ENCODE data around the gene LCN1.
"Not testable (repeated sequence)": the region's sequence is repeated elsewhere in the genome, so short reads cannot be mapped to it uniquely, and the experiment has no call there.

The LCN1 gene

GRCh38 chr9:135549478-135550343 is 28.5 kb downstream of the LCN1 start:
- not testable (repeated sequence) for DNase-seq

GRCh38 chr9:135550344-135550918 is 29.2 kb downstream of the LCN1 start:
- DNase-seq = no peak

GRCh38 chr9:135551031-135551430 is 29.8 kb downstream of the LCN1 start:
- no peak for DNase-seq

GRCh38 chr9:135551456-135551855 is 30.2 kb downstream of the LCN1 start:
- DNase-seq = no peak

GRCh38 chr9:135552021-135552697 is 30.9 kb downstream of the LCN1 start:
- no peak for DNase-seq

GRCh38 chr9:135552698-135553171 is 31.5 kb downstream of the LCN1 start:
- no peak for DNase-seq

- no peak for DNase-seq
Observed at GRCh38 chr9:135554718-135555117, 33.5 kb downstream of the LCN1 start.

- no peak for DNase-seq
Observed at GRCh38 chr9:135555203-135555602, 34.0 kb downstream of the LCN1 start.

- no peak for DNase-seq
Observed at GRCh38 chr9:135555910-135556309, 34.7 kb downstream of the LCN1 start.

GRCh38 chr9:135559606-135560005 is 38.4 kb downstream of the LCN1 start:
- DNase-seq = no peak

- DNase-seq = no peak
Observed at GRCh38 chr9:135561391-135562234, 40.4 kb downstream of the LCN1 start, which contains the start of gene PAEP. Gene PAEP (plus strand): TSS chr9:135561756.

- no peak for DNase-seq
Observed at GRCh38 chr9:135562235-135562745, 41.0 kb downstream of the LCN1 start.

- no peak for DNase-seq
Observed at GRCh38 chr9:135563039-135563476, 41.8 kb downstream of the LCN1 start.

- no peak for DNase-seq
Observed at GRCh38 chr9:135563858-135564257, 42.6 kb downstream of the LCN1 start.

- no peak for DNase-seq
Observed at GRCh38 chr9:135565141-135565628, 43.9 kb downstream of the LCN1 start.

GRCh38 chr9:135565636-135566035 is 44.4 kb downstream of the LCN1 start:
- DNase-seq = no peak

- no peak for DNase-seq
Observed at GRCh38 chr9:135566552-135566951, 45.3 kb downstream of the LCN1 start.

- DNase-seq = no peak
Observed at GRCh38 chr9:135567311-135567710, 46.1 kb downstream of the LCN1 start.

GRCh38 chr9:135568026-135568425 is 46.8 kb downstream of the LCN1 start:
- DNase-seq = no peak

- no peak for DNase-seq
Observed at GRCh38 chr9:135570456-135570855, 49.2 kb downstream of the LCN1 start.

- no peak for DNase-seq
Observed at GRCh38 chr9:135572233-135572632, 51.0 kb downstream of the LCN1 start.

- DNase-seq = no peak
Observed at GRCh38 chr9:135573124-135573523, 51.9 kb downstream of the LCN1 start.

Measured in DMS153 (cell line).